MG63 (cell line): ENCODE results near the gene TNNI2. TPM values are rescaled to one million over a fixed set of nuclear protein-coding genes. Genes with fewer than 3 reads are reported as not detected.

Source experiments
- DNase-seq: peaks from one replicate; pipeline ENCODE4 v3.0.0-alpha.2; 2020
- H3K27me3 ChIP-seq: fragments of 250-450 bp; sonication (Bioruptor Pico); 2 replicates; pipeline ENCODE4 v1.5.1; 2020; ENCODE audit warnings: mild to moderate bottlenecking, moderate library complexity
- H3K36me3 ChIP-seq: fragments of 250-450 bp; sonication (Bioruptor Pico); 2 replicates; pipeline ENCODE4 v1.5.1; 2020; ENCODE audit warnings: mild to moderate bottlenecking, moderate library complexity
- H3K4me3 ChIP-seq: fragments of 250-450 bp; sonication (Bioruptor Pico); 2 replicates; pipeline ENCODE4 v1.5.1; 2020; ENCODE audit warnings: mild to moderate bottlenecking, moderate library complexity
- H3K9me3 ChIP-seq: fragments of 250-450 bp; sonication (Bioruptor Pico); 2 replicates; pipeline ENCODE4 v1.5.1; 2020; ENCODE audit warnings: mild to moderate bottlenecking, moderate library complexity
- total RNA-seq: library from RNA; depleted of rRNA; stranded (reverse); fragments of >200 nt; shearing (Covaris generic); gene quantifications from 2 replicates; pipeline ENCODE4 v1.2.3, GENCODE V29; 2014; ENCODE audit warnings: low replicate concordance

Gene TNNI2
- total RNA-seq, 1 experiment from 2014 or later = not detected

GRCh38 chr11:1848640-1849430 is 10.1 kb downstream of the TNNI2 start:
- no peaks in the 10 kb centered on the region for H3K9me3 ChIP-seq
- no peaks in the 10 kb centered on the region for H3K27me3 ChIP-seq
- H3K36me3 ChIP-seq = no peaks in the 10 kb centered on the region
- H3K4me3 ChIP-seq = no peak overlapping the region
- no peak for DNase-seq

- DNase-seq = no peak
- no peak overlapping the region for H3K4me3 ChIP-seq
- H3K27me3 ChIP-seq = no peaks in the 10 kb centered on the region
- H3K36me3 ChIP-seq = no peaks in the 10 kb centered on the region
- no peaks in the 10 kb centered on the region for H3K9me3 ChIP-seq
Measured at GRCh38 chr11:1851468-1852180, 12.8 kb downstream of the TNNI2 start.

GRCh38 chr11:1852271-1852876 is 13.6 kb downstream of the TNNI2 start:
- H3K27me3 ChIP-seq = no peaks in the 10 kb centered on the region
- H3K4me3 ChIP-seq = no peak overlapping the region
- H3K9me3 ChIP-seq = no peaks in the 10 kb centered on the region
- no peaks in the 10 kb centered on the region for H3K36me3 ChIP-seq
- DNase-seq = no peak

GRCh38 chr11:1852877-1853276 is 14.1 kb downstream of the TNNI2 start, which contains the start of gene LSP1:
Gene LSP1 (plus strand): TSS chr11:1853084. CDS start chr11:1853145, 61 bp downstream.
- H3K4me3 ChIP-seq = no peak within 1 kb of the TSS
- no peaks in the 10 kb centered on the region for H3K36me3 ChIP-seq
- H3K27me3 ChIP-seq = no peaks in the 10 kb centered on the region
- H3K9me3 ChIP-seq = no peaks in the 10 kb centered on the region
- DNase-seq = no peak

- H3K9me3 ChIP-seq = no peaks in the 10 kb centered on the region
- H3K36me3 ChIP-seq = no peaks in the 10 kb centered on the region
- DNase-seq = no peak
- H3K4me3 ChIP-seq = no peak overlapping the region
- no peaks in the 10 kb centered on the region for H3K27me3 ChIP-seq
Measured at GRCh38 chr11:1853376-1854131, 14.8 kb downstream of the TNNI2 start.

- DNase-seq = no peak
- no peaks in the 10 kb centered on the region for H3K36me3 ChIP-seq
- H3K9me3 ChIP-seq = no peaks in the 10 kb centered on the region
- H3K4me3 ChIP-seq = no peak overlapping the region
- no peaks in the 10 kb centered on the region for H3K27me3 ChIP-seq
Measured at GRCh38 chr11:1854132-1854948, 15.6 kb downstream of the TNNI2 start.

- Histone ChIP-seq H3K27me3 (no peaks in the 10 kb centered on the region), H3K36me3 (no peaks in the 10 kb centered on the region), H3K4me3 (no peak overlapping the region), H3K9me3 (no peaks in the 10 kb centered on the region)
- no peak for DNase-seq
Measured at GRCh38 chr11:1854949-1855885, 16.4 kb downstream of the TNNI2 start.

- Histone ChIP-seq H3K36me3 (no peaks in the 10 kb centered on the region), H3K9me3 (no peaks in the 10 kb centered on the region), H3K27me3 (no peaks in the 10 kb centered on the region), H3K4me3 (no peak overlapping the region)
- DNase-seq = no peak
Measured at GRCh38 chr11:1855886-1856265, 17.1 kb downstream of the TNNI2 start.

GRCh38 chr11:1856306-1857005 is 17.7 kb downstream of the TNNI2 start:
- Histone ChIP-seq H3K36me3 (no peaks in the 10 kb centered on the region), H3K4me3 (no peak overlapping the region), H3K9me3 (no peaks in the 10 kb centered on the region), H3K27me3 (0 out of 2 replicates have a peak, but pooled peaks cover 3% of the 10 kb centered on the region)
- no peak for DNase-seq

- no peaks in the 10 kb centered on the region for H3K9me3 ChIP-seq
- no peak for DNase-seq
- H3K27me3 ChIP-seq = 0 out of 2 replicates have a peak, but pooled peaks cover 3% of the 10 kb centered on the region
- no peaks in the 10 kb centered on the region for H3K36me3 ChIP-seq
- H3K4me3 ChIP-seq = no peak overlapping the region
Measured at GRCh38 chr11:1857064-1857463, 18.3 kb downstream of the TNNI2 start.

- Histone ChIP-seq H3K4me3 (no peak overlapping the region), H3K9me3 (no peaks in the 10 kb centered on the region), H3K36me3 (no peaks in the 10 kb centered on the region), H3K27me3 (0 out of 2 replicates have a peak, but pooled peaks cover 3% of the 10 kb centered on the region)
- DNase-seq = no peak
Measured at GRCh38 chr11:1858154-1858553, 19.4 kb downstream of the TNNI2 start.

- Histone ChIP-seq H3K9me3 (no peaks in the 10 kb centered on the region), H3K4me3 (no peak overlapping the region), H3K36me3 (no peaks in the 10 kb centered on the region), H3K27me3 (0 out of 2 replicates have a peak, but pooled peaks cover 3% of the 10 kb centered on the region)
- no peak for DNase-seq
Measured at GRCh38 chr11:1858576-1858975, 19.8 kb downstream of the TNNI2 start.

GRCh38 chr11:1859004-1859403 is 20.2 kb downstream of the TNNI2 start:
- Histone ChIP-seq H3K27me3 (0 out of 2 replicates have a peak, but pooled peaks cover 3% of the 10 kb centered on the region), H3K9me3 (no peaks in the 10 kb centered on the region)

GRCh38 chr11:1860108-1860507 is 21.3 kb downstream of the TNNI2 start:
- H3K9me3 ChIP-seq = no peaks in the 10 kb centered on the region
- DNase-seq = no peak
- 0 out of 2 replicates have a peak, but pooled peaks cover 3% of the 10 kb centered on the region for H3K27me3 ChIP-seq
- no peak overlapping the region for H3K4me3 ChIP-seq
- no peaks in the 10 kb centered on the region for H3K36me3 ChIP-seq

More at GRCh38 chr11:1859004-1859403, 20.2 kb downstream of the TNNI2 start:
- no peak overlapping the region for H3K4me3 ChIP-seq
- H3K36me3 ChIP-seq = no peaks in the 10 kb centered on the region
- no peak for DNase-seq
